CD8-positive, alpha-beta memory T cell (primary cell): ENCODE results near the gene SIPA1L2. TPM values are rescaled to one million over a fixed set of nuclear protein-coding genes. Genes with fewer than 3 reads are reported as not detected.
"Not testable (repeated sequence)": the region's sequence is repeated elsewhere in the genome, so short reads cannot be mapped to it uniquely, and the experiment has no call there.

ENCODE experiments used
- CTCF ChIA-PET: fragments of 350-600 bp; sonication (Branson Sonifier 250); formaldehyde crosslinking; loops from one replicate; lab custom pipeline; 2021; ENCODE audit warnings: antibody characterized with exemption; lab: Charles Lee
- POLR2A ChIA-PET: fragments of 350-600 bp; sonication (Branson Sonifier 250); formaldehyde crosslinking; loops from one replicate; lab custom pipeline; 2021; ENCODE audit warnings: antibody characterized with exemption; lab: Charles Lee
- DNase-seq, 5 donors: peaks; one replicate each; pipeline versions ENCODE4 v3.0.0 to v3.0.0-alpha.2; 2020 to 2022; ENCODE audit warnings: mixed read lengths in 1 of 5
- H3K27ac ChIP-seq: one replicate; pipeline ENCODE4 v1.7.0; 2013; ENCODE audit warnings: low read depth, mild to moderate bottlenecking, low read length, moderate library complexity
- H3K27me3 ChIP-seq: 2 replicates; pipeline ENCODE4 v1.7.0; 2013; ENCODE audit warnings: low read length, mild to moderate bottlenecking; ENCODE audit not compliant: insufficient read depth, poor library complexity, severe bottlenecking
- H3K36me3 ChIP-seq: 2 replicates; pipeline ENCODE4 v1.7.0; 2013; ENCODE audit warnings: mild to moderate bottlenecking, low read length, moderate library complexity; ENCODE audit not compliant: insufficient read depth
- H3K4me1 ChIP-seq: 2 replicates; pipeline ENCODE4 v1.7.0; 2013; ENCODE audit warnings: mild to moderate bottlenecking, low read length, moderate library complexity; ENCODE audit not compliant: insufficient read depth
- H3K4me3 ChIP-seq: 2 replicates; pipeline ENCODE4 v1.7.0; 2013; ENCODE audit warnings: mild to moderate bottlenecking, low read length
- H3K9me3 ChIP-seq: 2 replicates; pipeline ENCODE4 v1.7.0; 2013; ENCODE audit warnings: mild to moderate bottlenecking, low read length
- H3K27ac Mint-ChIP-seq, 8 donors: one replicate each; pipeline ENCODE4 v1.8.0; 2020 to 2021; ENCODE audit warnings: mixed read lengths in 8 of 8, mild to moderate bottlenecking in 6 of 8, inconsistent platforms in 3 of 8, moderate library complexity in 3 of 8
- H3K27me3 Mint-ChIP-seq, 2 donors: one replicate each; pipeline ENCODE4 v1.8.0; 2020 to 2021; ENCODE audit warnings: mixed read lengths in 2 of 2, mild to moderate bottlenecking in 1 of 2, moderate library complexity in 1 of 2
- H3K36me3 Mint-ChIP-seq, 3 donors: one replicate each; pipeline ENCODE4 v1.8.0; 2020 to 2021; ENCODE audit warnings: mixed read lengths in 3 of 3, inconsistent platforms in 1 of 3, mild to moderate bottlenecking in 1 of 3
- H3K4me1 Mint-ChIP-seq, 3 donors: one replicate each; pipeline ENCODE4 v1.8.0; 2020 to 2021; ENCODE audit warnings: mixed read lengths in 3 of 3, inconsistent platforms in 1 of 3, mild to moderate bottlenecking in 1 of 3
- H3K4me3 Mint-ChIP-seq, 7 donors: one replicate each; pipeline ENCODE4 v1.8.0; 2020 to 2021; ENCODE audit warnings: mixed read lengths in 7 of 7, mild to moderate bottlenecking in 6 of 7, moderate library complexity in 4 of 7, inconsistent platforms in 2 of 7
- H3K9me3 Mint-ChIP-seq, 5 donors: one replicate each; pipeline ENCODE4 v1.8.0; 2020 to 2022; ENCODE audit warnings: mixed read lengths in 5 of 5, mild to moderate bottlenecking in 3 of 5, moderate library complexity in 2 of 5, inconsistent platforms in 1 of 5
- polyA plus RNA-seq: library from polyadenylated mRNA; unstranded; fragments of 300-500 nt; fragmentation: Illumina TruSeq; gene quantifications from one replicate; pipeline ENCODE4 v1.2.3, GENCODE V29; 2021
- total RNA-seq, 2 experiments: library from RNA; stranded (reverse); gene quantifications; one replicate each; pipeline ENCODE4 v1.2.3, GENCODE V29; 2021

Gene SIPA1L2
- total and polyA plus RNA-seq, 3 experiments from 2014 or later, result 1.4 to 12.2 (median 10.0) TPM

- Mint-ChIP-seq H3K27me3 (peaks cover 2 to 6% of the 10 kb centered on the region in 2 donors), H3K4me3 (no peak overlapping the region), H3K36me3 (no peaks in the 10 kb centered on the region), H3K4me1 (peaks cover under 1 to 17% (median 9%) of the 10 kb centered on the region in 3 donors), H3K9me3 (no peaks in the 10 kb centered on the region), H3K27ac (peak overlapping the region in 1 of 8 donors; percentile 8)
- no peaks in the 10 kb centered on the region for H3K4me1 ChIP-seq
- DNase-seq, result no peak
- H3K27me3 ChIP-seq, result no peaks in the 10 kb centered on the region
- H3K9me3 ChIP-seq, result no peaks in the 10 kb centered on the region
- no peak overlapping the region for H3K4me3 ChIP-seq
- no peak overlapping the region for H3K27ac ChIP-seq
- POLR2A ChIA-PET, result no interaction called here
- no peaks in the 10 kb centered on the region for H3K36me3 ChIP-seq
- CTCF ChIA-PET, result no interaction called here
These were observed 7.6 kb downstream of the SIPA1L2 start for GRCh38 chr1:232622378-232622777.

- CTCF ChIA-PET, result no interaction called here
- Mint-ChIP-seq H3K27me3 (peaks cover 2 to 6% of the 10 kb centered on the region in 2 donors), H3K27ac (peak overlapping the region in 1 of 8 donors; percentile 4), H3K9me3 (no peaks in the 10 kb centered on the region), H3K4me3 (no peak overlapping the region), H3K4me1 (peaks cover 0 to 5% (median 3%) of the 10 kb centered on the region in 3 donors), H3K36me3 (peaks cover 0 to under 1% (median 0%) of the 10 kb centered on the region in 3 donors)
- H3K36me3 ChIP-seq, result no peaks in the 10 kb centered on the region
- no peak overlapping the region for H3K4me3 ChIP-seq
- H3K4me1 ChIP-seq, result no peaks in the 10 kb centered on the region
- H3K27me3 ChIP-seq, result no peaks in the 10 kb centered on the region
- H3K27ac ChIP-seq, result no peak overlapping the region
- H3K9me3 ChIP-seq, result no peaks in the 10 kb centered on the region
- no peak for DNase-seq
- POLR2A ChIA-PET, result no interaction called here
These were observed 8.9 kb downstream of the SIPA1L2 start for GRCh38 chr1:232621050-232621449.

GRCh38 chr1:232620356-232620969, 9.5 kb downstream of the SIPA1L2 start:
- no peaks in the 10 kb centered on the region for H3K9me3 ChIP-seq
- H3K36me3 Mint-ChIP-seq, result peaks cover 0 to 3% (median 0%) of the 10 kb centered on the region in 3 donors
- no peak for DNase-seq
- ChIA-PET CTCF (no interaction called here), POLR2A (no interaction called here)
- peaks cover 0 to 5% (median 2%) of the 10 kb centered on the region in 3 donors for H3K4me1 Mint-ChIP-seq
- no peaks in the 10 kb centered on the region for H3K36me3 ChIP-seq
- peaks cover 2 to 6% of the 10 kb centered on the region in 2 donors for H3K27me3 Mint-ChIP-seq
- H3K4me1 ChIP-seq, result no peaks in the 10 kb centered on the region
- H3K27ac Mint-ChIP-seq, result no peak overlapping the region
- no peak overlapping the region for H3K4me3 ChIP-seq
- H3K9me3 Mint-ChIP-seq, result no peaks in the 10 kb centered on the region
- H3K4me3 Mint-ChIP-seq, result no peak overlapping the region
- no peaks in the 10 kb centered on the region for H3K27me3 ChIP-seq
- no peak overlapping the region for H3K27ac ChIP-seq

DNA sequence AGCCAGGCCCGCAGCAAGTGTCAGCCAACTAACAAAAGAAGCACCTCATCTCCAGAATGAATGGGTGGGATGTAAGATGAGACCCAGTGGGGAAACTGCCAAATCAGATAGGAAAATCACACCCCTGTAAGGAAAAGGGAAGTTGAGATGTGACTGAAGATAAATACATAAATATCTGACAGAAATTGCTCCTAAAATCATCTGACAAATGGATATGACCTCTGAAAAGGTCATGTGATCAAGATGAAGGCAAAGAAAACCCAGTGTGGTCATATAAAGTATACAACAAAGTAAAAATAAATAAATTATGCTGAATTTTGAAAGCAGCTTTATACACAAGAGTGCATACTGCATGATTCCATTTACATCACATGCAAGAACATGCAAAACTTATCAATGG, 12.7 kb downstream of the SIPA1L2 start:
- CTCF ChIA-PET, result no interaction called here
- H3K36me3 Mint-ChIP-seq, result peaks cover 0 to 3% (median 0%) of the 10 kb centered on the region in 3 donors
- Histone ChIP-seq H3K9me3 (no peaks in the 10 kb centered on the region), H3K27me3 (no peaks in the 10 kb centered on the region), H3K4me3 (no peak overlapping the region), H3K4me1 (no peaks in the 10 kb centered on the region), H3K36me3 (no peaks in the 10 kb centered on the region), H3K27ac (no peak overlapping the region)
- H3K9me3 Mint-ChIP-seq, result no peaks in the 10 kb centered on the region
- H3K27ac Mint-ChIP-seq, result peak overlapping the region in 2 of 8 donors; percentile 15 to 43
- H3K27me3 Mint-ChIP-seq, result peaks cover 4 to 18% of the 10 kb centered on the region in 2 donors
- H3K4me3 Mint-ChIP-seq, result no peak overlapping the region
- DNase-seq, result no peak
- POLR2A ChIA-PET, result no interaction called here
- H3K4me1 Mint-ChIP-seq, result peaks cover 16 to 29% (median 19%) of the 10 kb centered on the region in 3 donors

DNA sequence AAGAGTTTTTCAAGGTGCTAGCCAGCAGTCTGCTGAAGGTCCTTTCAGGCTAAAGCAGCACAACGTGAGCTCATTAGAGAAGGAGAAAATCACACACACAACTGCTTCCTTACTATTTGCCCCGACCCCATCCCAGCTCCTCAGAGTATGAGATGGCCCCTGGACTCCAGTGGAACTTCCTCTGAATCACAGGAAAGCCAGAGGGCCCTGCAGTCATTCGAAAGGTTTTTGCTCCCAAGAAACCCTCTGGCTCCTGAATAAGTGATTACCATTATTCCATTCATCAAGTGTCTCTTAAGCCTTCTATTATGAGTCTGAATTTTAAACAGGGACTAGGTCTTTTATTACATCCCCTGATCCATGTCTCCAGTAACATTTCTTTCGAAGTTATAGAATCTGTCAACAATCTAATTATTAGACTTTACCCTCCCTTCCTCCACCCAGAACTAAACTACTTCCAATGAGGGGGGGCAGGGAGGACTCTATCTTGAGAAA, 14.6 kb downstream of the SIPA1L2 start:
- Mint-ChIP-seq H3K9me3 (no peaks in the 10 kb centered on the region), H3K27ac (peak overlapping the region in 2 of 8 donors; percentile 52 to 56), H3K4me1 (peaks cover 16 to 29% (median 19%) of the 10 kb centered on the region in 3 donors), H3K4me3 (no peak overlapping the region), H3K36me3 (peaks cover 0 to 6% (median 2%) of the 10 kb centered on the region in 3 donors), H3K27me3 (peaks cover 4 to 18% of the 10 kb centered on the region in 2 donors)
- CTCF ChIA-PET, result interaction anchor here (1.0 to 1.4 kb wide), 2 partner anchors 12 to 747 kb away, joined by 3 read pairs; no protein-coding TSS in a partner anchor
- POLR2A ChIA-PET, result no interaction called here
- Histone ChIP-seq H3K36me3 (no peaks in the 10 kb centered on the region), H3K4me3 (no peak overlapping the region), H3K27me3 (no peaks in the 10 kb centered on the region), H3K27ac (no peak overlapping the region), H3K4me1 (no peaks in the 10 kb centered on the region), H3K9me3 (no peaks in the 10 kb centered on the region)
- DNase-seq, result no peak

- H3K4me3 Mint-ChIP-seq, result no peak overlapping the region
- Histone ChIP-seq H3K27ac (no peak overlapping the region), H3K4me1 (no peaks in the 10 kb centered on the region), H3K9me3 (no peaks in the 10 kb centered on the region), H3K4me3 (no peak overlapping the region), H3K27me3 (no peaks in the 10 kb centered on the region), H3K36me3 (no peaks in the 10 kb centered on the region)
- ChIA-PET CTCF (interaction anchor here (1.0 to 1.4 kb wide), 2 partner anchors 13 to 747 kb away, joined by 3 read pairs; no protein-coding TSS in a partner anchor), POLR2A (no interaction called here)
- peaks cover 16 to 29% (median 19%) of the 10 kb centered on the region in 3 donors for H3K4me1 Mint-ChIP-seq
- no peaks in the 10 kb centered on the region for H3K9me3 Mint-ChIP-seq
- peaks cover 0 to 6% (median 5%) of the 10 kb centered on the region in 3 donors for H3K36me3 Mint-ChIP-seq
- peak overlapping the region in 2 of 8 donors; percentile 52 to 56 for H3K27ac Mint-ChIP-seq
- H3K27me3 Mint-ChIP-seq, result peaks cover 4 to 18% of the 10 kb centered on the region in 2 donors
- DNase-seq, result no peak
These were observed 15.1 kb downstream of the SIPA1L2 start for GRCh38 chr1:232614811-232615210.

DNA sequence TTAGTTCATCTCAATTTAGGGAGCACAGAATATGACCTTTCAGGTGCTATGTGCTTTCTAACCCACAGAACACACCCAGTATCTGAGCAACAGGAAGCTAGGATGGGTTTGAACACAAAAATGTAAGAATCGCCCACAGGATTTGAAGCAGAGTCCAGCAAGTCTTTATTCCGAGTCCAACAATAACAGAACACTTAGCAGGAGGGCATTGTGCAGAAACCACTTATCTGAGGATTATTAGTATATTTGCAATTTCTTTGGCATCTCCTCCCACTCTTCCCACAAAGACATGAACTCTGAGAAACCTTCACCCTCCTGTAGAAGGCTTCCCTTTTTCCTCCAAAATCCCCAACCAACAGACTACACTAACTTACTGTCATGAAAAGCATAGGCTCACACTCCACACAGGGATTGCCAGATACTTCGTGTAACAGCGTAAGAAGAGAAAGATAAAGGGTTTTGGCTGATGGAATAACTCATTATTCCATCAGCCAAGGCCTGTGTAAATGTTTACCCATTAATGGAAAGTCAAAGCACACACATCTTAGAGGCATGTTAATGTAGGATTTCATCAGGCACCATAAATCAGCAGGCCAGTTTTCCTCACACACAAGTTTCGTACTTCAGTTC, 16.1 kb downstream of the SIPA1L2 start:
- H3K4me1 Mint-ChIP-seq, result peaks cover 16 to 30% (median 19%) of the 10 kb centered on the region in 3 donors
- H3K9me3 Mint-ChIP-seq, result no peaks in the 10 kb centered on the region
- H3K9me3 ChIP-seq, result no peaks in the 10 kb centered on the region
- no peaks in the 10 kb centered on the region for H3K4me1 ChIP-seq
- no peaks in the 10 kb centered on the region for H3K27me3 ChIP-seq
- no peak overlapping the region for H3K4me3 ChIP-seq
- no peak overlapping the region for H3K27ac ChIP-seq
- DNase-seq, result no peak
- POLR2A ChIA-PET, result no interaction called here
- H3K4me3 Mint-ChIP-seq, result peak overlapping the region in 3 of 7 donors; percentile 2 to 61 (median 30)
- peaks cover 0 to 6% (median 5%) of the 10 kb centered on the region in 3 donors for H3K36me3 Mint-ChIP-seq
- peaks cover 4 to 18% of the 10 kb centered on the region in 2 donors for H3K27me3 Mint-ChIP-seq
- H3K36me3 ChIP-seq, result no peaks in the 10 kb centered on the region
- CTCF ChIA-PET, result interaction anchor here (1.0 to 1.4 kb wide), 2 partner anchors 14 to 746 kb away, joined by 3 read pairs; no protein-coding TSS in a partner anchor
- H3K27ac Mint-ChIP-seq, result peak overlapping the region in 3 of 8 donors; percentile 15 to 62 (median 61)

- H3K4me3 Mint-ChIP-seq, H3K36me3 Mint-ChIP-seq, H3K27me3 ChIP-seq, H3K4me1 ChIP-seq, H3K4me3 ChIP-seq, H3K9me3 Mint-ChIP-seq, H3K36me3 ChIP-seq, POLR2A ChIA-PET, DNase-seq, H3K9me3 ChIP-seq, H3K27ac ChIP-seq: not testable (repeated sequence)
- Mint-ChIP-seq H3K27me3 (peaks cover 4 to 15% of the 10 kb centered on the region in 2 donors), H3K27ac (peak overlapping the region in 2 of 8 donors; percentile 44 to 61), H3K4me1 (peaks cover 16 to 36% (median 22%) of the 10 kb centered on the region in 3 donors)
- CTCF ChIA-PET, result interaction anchor here (1.0 to 1.6 kb wide), 2 partner anchors 14 to 15 kb away, joined by 3 to 4 read pairs; no protein-coding TSS in a partner anchor
These were observed 17.1 kb downstream of the SIPA1L2 start for GRCh38 chr1:232612836-232613235.
